Measurements from ENCODE around the gene NUDT8. TPM values are rescaled to one million over a fixed set of nuclear protein-coding genes. Genes with fewer than 3 reads are reported as not detected.

The NUDT8 gene
- total RNA-seq, 1 donor from 2014 or later, result 6.2 TPM

DNA sequence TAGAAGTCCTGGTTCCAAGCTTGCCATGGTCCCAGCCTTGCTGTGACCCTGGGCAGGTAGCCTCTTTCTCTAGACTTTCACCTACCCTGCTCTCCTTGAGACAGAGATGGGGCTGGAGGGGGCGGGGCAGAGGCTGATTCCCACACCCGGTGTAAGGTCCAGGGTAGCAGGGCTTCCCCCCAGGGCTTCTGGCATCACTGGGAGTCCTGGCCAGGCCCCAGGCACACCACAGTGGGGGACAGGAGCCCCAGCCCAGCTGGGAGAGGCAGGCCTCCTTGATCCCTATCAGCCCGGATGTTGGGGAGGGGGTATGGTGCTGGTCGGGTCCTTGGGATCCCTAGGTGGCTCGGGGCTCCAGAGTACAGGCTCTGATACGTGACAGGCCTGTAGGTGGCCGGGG lies 1.7 kb upstream of the NUDT8 start:
- Mint-ChIP-seq H3K27me3 (ENCODE audit: low read depth) (no peaks in the 10 kb centered on the region), H3K36me3 (peaks cover 9% of the 10 kb centered on the region), H3K9me3 (no peaks in the 10 kb centered on the region), H3K4me3 (peak overlapping the region; percentile 80), H3K4me1 (peaks cover 8% of the 10 kb centered on the region), H3K27ac (no peak overlapping the region)
- TF ChIP-seq, protein P1, sequence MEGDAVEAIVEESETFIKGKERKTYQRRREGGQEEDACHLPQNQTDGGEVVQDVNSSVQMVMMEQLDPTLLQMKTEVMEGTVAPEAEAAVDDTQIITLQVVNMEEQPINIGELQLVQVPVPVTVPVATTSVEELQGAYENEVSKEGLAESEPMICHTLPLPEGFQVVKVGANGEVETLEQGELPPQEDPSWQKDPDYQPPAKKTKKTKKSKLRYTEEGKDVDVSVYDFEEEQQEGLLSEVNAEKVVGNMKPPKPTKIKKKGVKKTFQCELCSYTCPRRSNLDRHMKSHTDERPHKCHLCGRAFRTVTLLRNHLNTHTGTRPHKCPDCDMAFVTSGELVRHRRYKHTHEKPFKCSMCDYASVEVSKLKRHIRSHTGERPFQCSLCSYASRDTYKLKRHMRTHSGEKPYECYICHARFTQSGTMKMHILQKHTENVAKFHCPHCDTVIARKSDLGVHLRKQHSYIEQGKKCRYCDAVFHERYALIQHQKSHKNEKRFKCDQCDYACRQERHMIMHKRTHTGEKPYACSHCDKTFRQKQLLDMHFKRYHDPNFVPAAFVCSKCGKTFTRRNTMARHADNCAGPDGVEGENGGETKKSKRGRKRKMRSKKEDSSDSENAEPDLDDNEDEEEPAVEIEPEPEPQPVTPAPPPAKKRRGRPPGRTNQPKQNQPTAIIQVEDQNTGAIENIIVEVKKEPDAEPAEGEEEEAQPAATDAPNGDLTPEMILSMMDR (IDR thresholded peaks at IDR 0.05; ENCODE audit: unreplicated experiment), result no peak
- no peak for DNase-seq (ENCODE audit: low spot score in 2 of 2, unreplicated experiment in 2 of 2)

DNA sequence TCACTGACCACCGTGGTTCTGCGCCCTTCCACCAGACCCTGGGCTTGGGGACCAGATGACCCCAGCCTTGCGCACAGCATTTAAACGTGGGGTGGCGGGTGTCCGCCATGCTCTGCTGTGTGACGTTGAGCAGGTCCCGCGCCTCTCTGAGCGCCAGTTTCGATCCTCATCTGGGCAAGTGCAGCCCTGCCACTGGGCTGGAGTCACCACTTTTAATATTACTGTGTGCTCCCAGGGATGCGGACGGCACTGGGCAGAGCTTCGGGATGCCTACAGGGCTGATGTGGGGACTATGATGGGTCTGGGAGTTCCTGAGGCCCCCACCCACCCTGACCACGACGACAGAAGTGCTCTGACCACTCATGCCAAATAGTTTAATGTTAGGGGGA lies 1.2 kb upstream of the NUDT8 start:
- no peak for DNase-seq (ENCODE audit: low spot score in 2 of 2, unreplicated experiment in 2 of 2)
- H3K4me1 Mint-ChIP-seq, result peaks cover 8% of the 10 kb centered on the region
- peaks cover 12% of the 10 kb centered on the region for H3K36me3 Mint-ChIP-seq
- TF ChIP-seq, protein P1 (IDR thresholded peaks at IDR 0.05; ENCODE audit: unreplicated experiment), result peak; percentile 30
- peak overlapping the region; percentile 80 for H3K4me3 Mint-ChIP-seq
- H3K27me3 Mint-ChIP-seq (ENCODE audit: low read depth), result no peaks in the 10 kb centered on the region
- H3K9me3 Mint-ChIP-seq, result no peaks in the 10 kb centered on the region
- peak overlapping the region; percentile 85 for H3K27ac Mint-ChIP-seq

DNA sequence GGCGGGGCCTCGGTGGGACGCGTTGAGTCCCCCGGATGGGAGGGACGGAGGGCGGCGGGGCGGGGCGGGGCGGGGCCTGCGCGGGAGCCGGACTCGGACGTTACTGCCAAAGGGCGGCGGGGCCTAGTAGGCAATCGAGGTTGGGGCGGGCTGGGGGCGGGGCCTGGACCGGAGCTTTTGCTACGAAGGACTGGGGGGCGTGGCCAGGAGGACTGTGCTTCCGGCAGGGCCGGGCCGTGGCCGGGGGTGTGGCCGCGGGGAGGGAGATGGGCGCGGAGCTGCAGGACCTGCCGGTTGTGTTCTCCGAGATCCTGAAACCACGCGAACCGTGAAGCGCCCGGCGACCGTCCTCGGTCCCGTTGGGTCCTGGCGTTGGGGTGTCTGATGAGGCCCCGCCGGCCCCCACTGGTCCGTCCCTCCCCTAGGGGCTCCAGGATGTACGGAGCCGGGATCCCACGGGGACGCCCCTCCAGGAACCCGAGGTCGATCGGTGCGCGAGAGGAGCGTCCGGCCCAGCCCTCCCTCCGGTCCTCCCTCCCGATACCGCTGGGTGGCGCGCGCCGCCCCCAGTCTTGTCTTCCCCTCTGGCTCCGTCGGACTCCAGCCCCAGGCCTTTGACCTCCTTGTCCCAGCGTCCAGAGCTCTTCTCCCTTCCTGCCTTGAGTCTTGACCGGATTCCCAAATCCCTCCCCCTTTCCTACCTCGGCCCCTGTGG lies 648 bp upstream of the NUDT8 start:
- Mint-ChIP-seq H3K36me3 (peaks cover 12% of the 10 kb centered on the region), H3K27me3 (ENCODE audit: low read depth) (no peaks in the 10 kb centered on the region), H3K4me3 (peak overlapping the region; percentile 80), H3K4me1 (peaks cover 8% of the 10 kb centered on the region), H3K27ac (peak overlapping the region; percentile 85), H3K9me3 (no peaks in the 10 kb centered on the region)
- TF ChIP-seq, protein P1 (IDR thresholded peaks at IDR 0.05; ENCODE audit: unreplicated experiment), result peak; percentile 81
- peak; percentile 97 to 99 for DNase-seq (ENCODE audit: low spot score in 2 of 2, unreplicated experiment in 2 of 2)

DNA sequence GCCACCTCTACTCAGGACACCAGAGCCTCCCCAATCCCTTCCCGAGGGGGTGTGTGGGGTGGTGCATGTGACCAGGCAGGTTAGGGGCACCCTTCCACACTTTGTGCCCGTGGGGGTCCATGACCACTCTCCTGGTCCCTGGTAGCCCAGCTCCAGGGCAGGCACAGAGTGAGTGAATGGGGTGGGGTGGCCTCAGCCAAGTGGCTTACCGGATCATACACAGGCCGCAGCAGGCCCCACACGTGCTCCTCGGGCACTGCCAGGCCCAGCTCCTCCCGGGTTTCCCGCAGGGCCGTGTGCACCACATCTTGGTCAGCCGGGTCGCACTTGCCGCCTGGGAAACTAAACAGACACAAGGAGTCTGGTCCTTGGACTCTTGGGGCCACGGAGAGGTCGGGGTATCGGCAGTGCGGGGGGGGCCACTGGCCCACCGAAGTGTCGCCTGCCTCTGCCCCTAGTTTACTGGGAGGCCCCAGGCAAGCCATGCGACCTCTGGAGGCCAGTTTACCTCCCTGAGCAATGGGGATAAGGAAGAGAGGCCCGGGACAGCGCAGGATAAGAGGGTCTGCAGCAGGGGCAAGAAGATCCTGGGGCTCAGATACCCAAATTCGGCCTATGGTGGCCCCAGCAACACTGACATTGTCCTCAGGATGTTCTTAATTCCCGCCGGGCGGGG lies 889 bp downstream of the NUDT8 start:
- no peak overlapping the region for H3K27ac Mint-ChIP-seq
- no peaks in the 10 kb centered on the region for H3K27me3 Mint-ChIP-seq (ENCODE audit: low read depth)
- TF ChIP-seq, protein P1 (IDR thresholded peaks at IDR 0.05; ENCODE audit: unreplicated experiment), result no peak
- peak overlapping the region; percentile 43 for H3K4me3 Mint-ChIP-seq
- H3K36me3 Mint-ChIP-seq, result peaks cover 14% of the 10 kb centered on the region
- peaks cover 8% of the 10 kb centered on the region for H3K4me1 Mint-ChIP-seq
- H3K9me3 Mint-ChIP-seq, result no peaks in the 10 kb centered on the region
- DNase-seq (ENCODE audit: low spot score in 2 of 2, unreplicated experiment in 2 of 2), result peak in 1 of 2 experiments; percentile 20

DNA sequence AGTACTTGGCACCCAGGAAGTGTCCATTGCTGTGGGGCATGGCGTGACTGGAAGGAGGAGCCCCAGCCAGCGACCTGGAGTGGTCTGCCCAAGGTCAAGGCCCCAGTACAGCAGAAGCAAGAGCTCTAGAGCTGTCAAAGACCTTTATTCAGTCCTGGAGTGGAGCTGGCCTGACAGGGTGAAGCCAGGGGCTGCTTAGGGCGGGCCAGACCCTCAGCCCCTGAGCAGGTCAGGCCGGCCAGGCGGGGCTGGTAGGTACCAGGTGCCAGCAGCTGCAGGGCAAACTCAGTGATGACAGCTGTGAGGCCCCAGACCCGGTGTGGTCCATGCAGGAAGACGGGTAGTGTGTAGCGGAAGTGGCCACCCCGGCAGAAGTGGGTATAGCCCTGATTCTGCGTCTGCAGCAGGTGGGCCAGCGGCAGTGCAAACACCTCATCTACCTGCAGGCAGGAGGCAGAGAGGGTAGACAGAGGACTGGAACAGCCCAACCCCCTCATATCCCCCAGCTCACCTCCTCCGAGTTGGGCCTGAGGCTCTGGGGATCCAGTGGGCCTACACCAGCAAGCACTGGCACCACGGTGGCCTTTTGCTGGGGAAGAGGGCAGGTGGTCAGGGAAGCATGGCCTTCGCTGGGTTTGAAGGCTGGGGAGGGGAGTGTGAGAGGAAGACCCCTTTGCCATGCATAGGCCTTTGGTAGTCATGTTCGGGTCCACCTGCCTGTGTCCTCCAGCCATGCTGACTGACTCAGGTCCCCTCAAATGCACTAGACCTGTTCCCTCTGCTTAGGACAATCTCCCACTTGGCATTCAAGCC lies 1.7 kb downstream of the NUDT8 start:
- peak in 1 of 2 experiments; percentile 13 for DNase-seq (ENCODE audit: low spot score in 2 of 2, unreplicated experiment in 2 of 2)
- Mint-ChIP-seq H3K4me1 (peaks cover 8% of the 10 kb centered on the region), H3K27me3 (ENCODE audit: low read depth) (no peaks in the 10 kb centered on the region), H3K36me3 (peaks cover 14% of the 10 kb centered on the region), H3K27ac (no peak overlapping the region), H3K4me3 (no peak overlapping the region), H3K9me3 (no peaks in the 10 kb centered on the region)
- TF ChIP-seq, protein P1 (IDR thresholded peaks at IDR 0.05; ENCODE audit: unreplicated experiment), result no peak

Measured in mesothelial cell of epicardium (in vitro differentiated cells).